Thymus (tissue), 11 donors: ENCODE results near the gene MAX. TPM values are rescaled to one million over a fixed set of nuclear protein-coding genes. Genes with fewer than 3 reads are reported as not detected.
"Not testable (repeated sequence)": the region's sequence is repeated elsewhere in the genome, so short reads cannot be mapped to it uniquely, and the experiment has no call there.

ENCODE experiments used
- DNase-seq, 9 donors: peaks; one replicate each; pipeline ENCODE4 v3.0.0-alpha.2; 2013; ENCODE audit warnings: low spot score in 9 of 9, low read depth in 6 of 9, missing footprints in 1 of 9
- H3K27ac ChIP-seq, 2 donors: one replicate each; pipeline ENCODE4 v1.5.1; 2013; ENCODE audit warnings: control low read depth in 1 of 2, low read depth in 1 of 2, low read length in 1 of 2, mild to moderate bottlenecking in 1 of 2, moderate library complexity in 1 of 2
- H3K27me3 ChIP-seq, 2 donors: one replicate each; pipeline ENCODE4 v1.5.1; 2013; ENCODE audit warnings: low read length in 1 of 2; ENCODE audit not compliant: control insufficient read depth in 2 of 2, insufficient read depth in 1 of 2
- H3K36me3 ChIP-seq, 2 donors: one replicate each; pipeline ENCODE4 v1.5.1; 2013; ENCODE audit warnings: low read length in 1 of 2, mild to moderate bottlenecking in 1 of 2, moderate library complexity in 1 of 2; ENCODE audit not compliant: control insufficient read depth in 2 of 2, insufficient read depth in 2 of 2
- H3K4me1 ChIP-seq, 2 donors: one replicate each; pipeline ENCODE4 v1.5.1; 2013; ENCODE audit warnings: low read length in 2 of 2; ENCODE audit not compliant: control insufficient read depth in 2 of 2, insufficient read depth in 2 of 2
- H3K4me3 ChIP-seq, 2 donors: one replicate each; pipeline ENCODE4 v1.5.1; 2013; ENCODE audit warnings: low read length in 2 of 2, control low read depth in 1 of 2, mild to moderate bottlenecking in 1 of 2
- H3K9me3 ChIP-seq, 2 donors: one replicate each; pipeline ENCODE4 v1.5.1; 2013; ENCODE audit warnings: low read length in 1 of 2, mild to moderate bottlenecking in 1 of 2; ENCODE audit not compliant: control insufficient read depth in 2 of 2, insufficient read depth in 1 of 2
- WGBS: extraction: QIAGEN DNeasy Blood & Tissue Kit; methylation state at CpG from one replicate; pipeline ENCODE4 v1.1.7; 2013; 5-methylcytosine and 5-hydroxymethylcytosine counted together
- polyA plus RNA-seq: library from polyadenylated mRNA; stranded (reverse); fragments of 200-250 nt; gene quantifications from one replicate; pipeline ENCODE4 v1.2.3, GENCODE V29; 2013
- total RNA-seq: library from RNA; stranded (reverse); fragments of 120-200 nt; gene quantifications from one replicate; pipeline ENCODE4 v1.2.4, GENCODE V29; 2013
- donor health status: healthy.

The MAX gene
- total and polyA plus RNA-seq, 2 donors: 61.5 to 104 TPM

- no peak for DNase-seq
- 100% methylated on average over 2 of the region's 2 CpGs for WGBS
- no peaks in the 10 kb centered on the region for H3K9me3 ChIP-seq
- peaks cover 0 to 12% of the 10 kb centered on the region in 2 donors for H3K4me1 ChIP-seq
- H3K36me3 ChIP-seq: peaks cover 21 to 27% of the 10 kb centered on the region in 2 donors
- no peaks in the 10 kb centered on the region for H3K27me3 ChIP-seq
- no peak overlapping the region for H3K4me3 ChIP-seq
- no peak overlapping the region for H3K27ac ChIP-seq
Measured at GRCh38 chr14:65038966-65039365, 63.4 kb downstream of the MAX start.

- peaks cover 14 to 16% of the 10 kb centered on the region in 2 donors for H3K36me3 ChIP-seq
- no peaks in the 10 kb centered on the region for H3K27me3 ChIP-seq
- WGBS: 92% methylated on average over 4 of the region's 4 CpGs
- H3K27ac ChIP-seq: no peak overlapping the region
- H3K4me1 ChIP-seq: no peaks in the 10 kb centered on the region
- no peak for DNase-seq
- H3K4me3 ChIP-seq: no peak overlapping the region
- H3K9me3 ChIP-seq: no peaks in the 10 kb centered on the region
Measured at GRCh38 chr14:65035049-65035448, 67.3 kb downstream of the MAX start.

GRCh38 chr14:65034021-65034420 is 68.3 kb downstream of the MAX start:
- H3K27ac ChIP-seq: no peak overlapping the region
- no peaks in the 10 kb centered on the region for H3K4me1 ChIP-seq
- no peak overlapping the region for H3K4me3 ChIP-seq
- peaks cover 16 to 23% of the 10 kb centered on the region in 2 donors for H3K36me3 ChIP-seq
- WGBS: 98% methylated on average over 4 of the region's 4 CpGs
- no peak for DNase-seq
- no peaks in the 10 kb centered on the region for H3K9me3 ChIP-seq
- no peaks in the 10 kb centered on the region for H3K27me3 ChIP-seq

- Histone ChIP-seq H3K27me3 (no peaks in the 10 kb centered on the region), H3K4me1 (no peaks in the 10 kb centered on the region), H3K36me3 (peaks cover 20 to 24% of the 10 kb centered on the region in 2 donors), H3K9me3 (no peaks in the 10 kb centered on the region), H3K4me3 (no peak overlapping the region), H3K27ac (no peak overlapping the region)
- DNase-seq: no peak
- WGBS: 98% methylated on average over 3 of the region's 3 CpGs
Measured at GRCh38 chr14:65033181-65033580, 69.1 kb downstream of the MAX start.

GRCh38 chr14:65032319-65032718 is 70.0 kb downstream of the MAX start:
- H3K27ac ChIP-seq: no peak overlapping the region
- no peaks in the 10 kb centered on the region for H3K4me1 ChIP-seq
- no peaks in the 10 kb centered on the region for H3K27me3 ChIP-seq
- no peak for DNase-seq
- over 99% methylated on average over 11 of the region's 11 CpGs for WGBS
- H3K9me3 ChIP-seq: no peaks in the 10 kb centered on the region
- H3K36me3 ChIP-seq: peaks cover 25 to 29% of the 10 kb centered on the region in 2 donors
- H3K4me3 ChIP-seq: no peak overlapping the region

GRCh38 chr14:65031321-65031720 is 71.0 kb downstream of the MAX start:
- 98% methylated on average over 10 of the region's 10 CpGs for WGBS
- H3K27ac ChIP-seq, DNase-seq, H3K4me1 ChIP-seq, H3K9me3 ChIP-seq, H3K27me3 ChIP-seq, H3K4me3 ChIP-seq: not testable (repeated sequence)
- peaks cover 28 to 36% of the 10 kb centered on the region in 2 donors for H3K36me3 ChIP-seq

GRCh38 chr14:65028937-65029336 is 73.4 kb downstream of the MAX start:
- WGBS: over 99% methylated on average over 3 of the region's 3 CpGs

GRCh38 chr14:65027127-65027799 is 75.1 kb downstream of the MAX start:
- WGBS: over 99% methylated on average over 11 of the region's 11 CpGs
- Histone ChIP-seq H3K36me3 (peaks cover 23 to 32% of the 10 kb centered on the region in 2 donors), H3K27ac (no peak overlapping the region), H3K27me3 (no peaks in the 10 kb centered on the region), H3K4me3 (no peak overlapping the region), H3K9me3 (no peaks in the 10 kb centered on the region), H3K4me1 (no peaks in the 10 kb centered on the region)
- DNase-seq: no peak

More at GRCh38 chr14:65028937-65029336, 73.4 kb downstream of the MAX start:
- no peaks in the 10 kb centered on the region for H3K4me1 ChIP-seq
- no peaks in the 10 kb centered on the region for H3K27me3 ChIP-seq
- H3K4me3 ChIP-seq: no peak overlapping the region
- no peak for DNase-seq
- no peak overlapping the region for H3K27ac ChIP-seq
- H3K36me3 ChIP-seq: peaks cover 28 to 39% of the 10 kb centered on the region in 2 donors
- no peaks in the 10 kb centered on the region for H3K9me3 ChIP-seq

- peaks cover 22 to 30% of the 10 kb centered on the region in 2 donors for H3K36me3 ChIP-seq
- no peaks in the 10 kb centered on the region for H3K4me1 ChIP-seq
- H3K27me3 ChIP-seq: no peaks in the 10 kb centered on the region
- H3K27ac ChIP-seq: no peak overlapping the region
- H3K4me3 ChIP-seq: no peak overlapping the region
- no peak for DNase-seq
- WGBS: 96% methylated on average over 9 of the region's 9 CpGs
- no peaks in the 10 kb centered on the region for H3K9me3 ChIP-seq
Measured at GRCh38 chr14:65026526-65026925, 75.8 kb downstream of the MAX start.
